MCF 10A (cell line): ENCODE measurements around the gene SLC25A34. TPM values are rescaled to one million over a fixed set of nuclear protein-coding genes. Genes with fewer than 3 reads are reported as not detected.

Experiments used
- BruUV-seq: library from RNA; stranded (reverse); fragments of 400-500 nt; replicated peaks from 2 replicates; lab custom pipeline; 2021; lab: Mats Ljungman, UMichigan
- CTCF ChIA-PET: fragments of 300-600 bp; sonication (Branson Sonifier 250); formaldehyde crosslinking; extraction: SDS; loops from one replicate; lab custom pipeline; 2021; ENCODE audit warnings: antibody characterized with exemption, inconsistent platforms; lab: Yijun Ruan, JAX
- POLR2A ChIA-PET: fragments of 300-600, 350-650 bp; sonication (Branson Sonifier 250); formaldehyde crosslinking; extraction: SDS; loops from one replicate; lab custom pipeline; 2020; ENCODE audit warnings: antibody characterized with exemption, inconsistent platforms; lab: Yijun Ruan, JAX
- DNase-seq: peaks from one replicate; pipeline ENCODE4 v3.0.0-alpha.2; 2018; ENCODE audit not compliant: unreplicated experiment
- H3K27ac Mint-ChIP-seq: one replicate; pipeline ENCODE4 v1.8.0; 2022; ENCODE audit warnings: mild to moderate bottlenecking, low read depth, mixed read lengths; ENCODE audit not compliant: unreplicated experiment
- H3K27me3 Mint-ChIP-seq: one replicate; pipeline ENCODE4 v1.8.0; 2022; ENCODE audit warnings: mixed read lengths; ENCODE audit not compliant: insufficient read depth, unreplicated experiment
- H3K36me3 Mint-ChIP-seq: one replicate; pipeline ENCODE4 v1.8.0; 2022; ENCODE audit warnings: mild to moderate bottlenecking, moderate library complexity, mixed read lengths; ENCODE audit not compliant: insufficient read depth, unreplicated experiment
- H3K4me1 Mint-ChIP-seq: one replicate; pipeline ENCODE4 v1.8.0; 2022; ENCODE audit warnings: mixed read lengths; ENCODE audit not compliant: insufficient read depth, unreplicated experiment
- H3K4me3 Mint-ChIP-seq: one replicate; pipeline ENCODE4 v1.8.0; 2022; ENCODE audit warnings: mild to moderate bottlenecking, moderate library complexity, mixed read lengths; ENCODE audit not compliant: unreplicated experiment
- H3K9me3 Mint-ChIP-seq: one replicate; pipeline ENCODE4 v1.8.0; 2022; ENCODE audit warnings: mixed read lengths; ENCODE audit not compliant: unreplicated experiment
- intact Hi-C: fragments of 100-400 bp; cut with micrococcal nuclease; formaldehyde crosslinking; loops from 2 replicates; pipeline ENCODE4 v1.14.1; 2022
- total RNA-seq: library from RNA; stranded (reverse); gene quantifications from 2 replicates; pipeline ENCODE4 v1.2.3, GENCODE V29; 2022
- TF ChIP-seq, protein P1 (sequence below): fragments of 200-600 bp; IDR thresholded peaks from one replicate; pipeline ENCODE4 v1.8.0; 2022; ENCODE audit warnings: antibody characterized with exemption, mild to moderate bottlenecking; ENCODE audit not compliant: unreplicated experiment

Gene SLC25A34
- total RNA-seq, 1 experiment from 2014 or later: 0.79 TPM

GRCh38 chr1:15755021-15755645 lies 19.1 kb downstream of the SLC25A34 start:
- H3K36me3 Mint-ChIP-seq: no peaks in the 10 kb centered on the region
- peaks cover 13% of the 10 kb centered on the region for H3K4me1 Mint-ChIP-seq
- no peak overlapping the region for H3K27ac Mint-ChIP-seq
- POLR2A ChIA-PET: interaction anchor here (1.4 kb wide), 1 partner anchor 9 kb away, joined by 4 read pairs; no protein-coding TSS in a partner anchor
- H3K27me3 Mint-ChIP-seq: no peaks in the 10 kb centered on the region
- intact Hi-C loops: no loop called here
- CTCF ChIA-PET: interaction anchor here (1.9 kb wide), 1 partner anchor 16 kb away, joined by 5 read pairs; no protein-coding TSS in a partner anchor
- no TSS peak for BruUV-seq
- no peak for DNase-seq
- no peaks in the 10 kb centered on the region for H3K9me3 Mint-ChIP-seq
- TF ChIP-seq, protein P1, sequence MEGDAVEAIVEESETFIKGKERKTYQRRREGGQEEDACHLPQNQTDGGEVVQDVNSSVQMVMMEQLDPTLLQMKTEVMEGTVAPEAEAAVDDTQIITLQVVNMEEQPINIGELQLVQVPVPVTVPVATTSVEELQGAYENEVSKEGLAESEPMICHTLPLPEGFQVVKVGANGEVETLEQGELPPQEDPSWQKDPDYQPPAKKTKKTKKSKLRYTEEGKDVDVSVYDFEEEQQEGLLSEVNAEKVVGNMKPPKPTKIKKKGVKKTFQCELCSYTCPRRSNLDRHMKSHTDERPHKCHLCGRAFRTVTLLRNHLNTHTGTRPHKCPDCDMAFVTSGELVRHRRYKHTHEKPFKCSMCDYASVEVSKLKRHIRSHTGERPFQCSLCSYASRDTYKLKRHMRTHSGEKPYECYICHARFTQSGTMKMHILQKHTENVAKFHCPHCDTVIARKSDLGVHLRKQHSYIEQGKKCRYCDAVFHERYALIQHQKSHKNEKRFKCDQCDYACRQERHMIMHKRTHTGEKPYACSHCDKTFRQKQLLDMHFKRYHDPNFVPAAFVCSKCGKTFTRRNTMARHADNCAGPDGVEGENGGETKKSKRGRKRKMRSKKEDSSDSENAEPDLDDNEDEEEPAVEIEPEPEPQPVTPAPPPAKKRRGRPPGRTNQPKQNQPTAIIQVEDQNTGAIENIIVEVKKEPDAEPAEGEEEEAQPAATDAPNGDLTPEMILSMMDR: no peak
- no peak overlapping the region for H3K4me3 Mint-ChIP-seq

DNA sequence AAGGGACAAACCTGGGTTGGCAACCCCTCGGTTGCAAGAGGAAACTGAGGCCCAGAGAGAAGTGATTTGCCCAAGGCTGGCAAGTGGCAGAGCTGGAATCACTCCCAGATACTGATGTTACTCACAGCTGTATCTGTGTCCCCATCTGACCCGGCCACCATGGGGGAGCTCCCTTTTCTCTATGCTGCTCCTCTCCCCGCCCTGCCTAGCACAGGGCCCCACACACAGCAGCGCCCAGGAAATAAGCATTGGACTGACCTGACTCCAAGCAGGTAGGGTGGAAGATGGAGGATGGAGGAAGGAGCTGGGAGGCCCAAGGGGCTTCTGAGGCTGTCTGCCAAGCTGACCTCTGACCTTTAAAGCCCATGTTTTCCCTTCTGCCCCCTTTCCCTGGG lies 19.6 kb downstream of the SLC25A34 start:
- CTCF ChIA-PET: interaction anchor here (0.5 to 1.9 kb wide), 4 partner anchors 17 to 328 kb away, joined by 3 to 5 read pairs (median 3); no protein-coding TSS in a partner anchor
- no peak for DNase-seq
- Mint-ChIP-seq H3K9me3 (no peaks in the 10 kb centered on the region), H3K27me3 (no peaks in the 10 kb centered on the region), H3K36me3 (no peaks in the 10 kb centered on the region), H3K4me1 (peaks cover 13% of the 10 kb centered on the region), H3K27ac (peak overlapping the region; percentile 86), H3K4me3 (no peak overlapping the region)
- TF ChIP-seq, protein P1: no peak
- intact Hi-C loops: no loop called here
- no TSS peak for BruUV-seq
- POLR2A ChIA-PET: interaction anchor here (1.4 to 2.0 kb wide), 2 partner anchors 9 to 229 kb away, joined by 4 to 7 read pairs; partner anchors contain the start of gene DNAJC16

DNA sequence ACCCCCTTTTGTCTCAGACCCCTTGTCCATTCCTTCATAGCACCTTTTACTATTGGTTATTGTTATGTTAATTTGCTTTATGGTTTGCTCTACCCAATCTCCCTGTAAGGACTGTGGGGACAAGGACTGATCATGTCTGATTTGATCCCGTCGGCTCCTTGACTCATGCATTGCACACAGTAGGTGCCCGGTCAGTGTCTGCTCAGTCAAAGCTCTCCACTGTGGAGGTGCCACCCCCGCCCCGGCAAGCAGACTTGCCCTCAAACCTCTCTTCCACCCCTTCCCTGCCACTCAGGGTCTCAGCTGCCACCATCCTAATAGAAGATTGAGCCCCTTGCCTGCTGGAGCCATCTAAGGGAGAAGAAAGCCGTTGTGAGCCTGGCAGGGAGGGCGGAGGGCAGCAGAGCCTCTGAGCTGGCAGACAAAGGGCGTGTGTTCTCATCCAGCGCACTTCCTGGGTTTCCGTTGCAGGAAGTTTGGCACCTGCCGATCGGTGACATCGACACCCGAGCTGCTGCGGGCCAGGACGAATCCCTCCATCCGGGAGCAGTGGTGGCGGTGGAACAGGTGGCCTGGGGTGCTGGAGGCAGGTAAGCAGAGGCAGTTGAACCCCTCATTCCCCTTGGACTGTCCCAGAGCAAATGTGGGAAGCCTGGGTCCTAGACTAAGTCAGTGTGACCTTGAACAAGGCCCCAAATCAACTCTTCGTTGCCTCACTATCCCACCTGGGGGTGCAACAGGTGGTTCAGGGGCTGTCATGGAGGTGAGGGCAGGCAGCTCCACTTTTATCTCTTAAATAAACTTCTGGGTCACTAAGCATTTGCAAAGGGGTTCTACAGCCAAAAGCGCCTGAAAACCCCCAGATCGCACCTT lies 20.3 kb downstream of the SLC25A34 start:
- no TSS peak for BruUV-seq
- no peaks in the 10 kb centered on the region for H3K27me3 Mint-ChIP-seq
- TF ChIP-seq, protein P1: no peak

More for the DNA sequence above, 20.3 kb downstream of the SLC25A34 start:
- peak; percentile 57 for DNase-seq
- H3K27ac Mint-ChIP-seq: peak overlapping the region; percentile 86
- intact Hi-C loops: no loop called here
- H3K4me3 Mint-ChIP-seq: peak overlapping the region; percentile 64
- H3K9me3 Mint-ChIP-seq: no peaks in the 10 kb centered on the region
- H3K4me1 Mint-ChIP-seq: peaks cover 13% of the 10 kb centered on the region
- POLR2A ChIA-PET: interaction anchor here (0.5 to 2.0 kb wide), 9 partner anchors 8 to 309 kb away, joined by 3 to 7 read pairs (median 4); partner anchors contain the start of gene DNAJC16
- CTCF ChIA-PET: interaction anchor here (0.5 to 1.9 kb wide), 6 partner anchors 18 to 328 kb away, joined by 3 to 5 read pairs (median 3); no protein-coding TSS in a partner anchor
- no peaks in the 10 kb centered on the region for H3K36me3 Mint-ChIP-seq
